ENCODE measurements around the gene SCD5.

Gene SCD5

GRCh38 chr4:82691431-82691830 is 107.2 kb downstream of the SCD5 start:
- DNase-seq (ENCODE audit: low spot score), result no peak

GRCh38 chr4:82688091-82688795 is 110.4 kb downstream of the SCD5 start:
- DNase-seq (ENCODE audit: low spot score), result no peak

- DNase-seq (ENCODE audit: low spot score), result no peak
These were observed 111.1 kb downstream of the SCD5 start for GRCh38 chr4:82687531-82687930.

GRCh38 chr4:82681754-82682153 is 116.8 kb downstream of the SCD5 start:
- no peak for DNase-seq (ENCODE audit: low spot score)

- DNase-seq (ENCODE audit: low spot score), result no peak
These were observed 117.8 kb downstream of the SCD5 start for GRCh38 chr4:82680834-82681233.

DNA sequence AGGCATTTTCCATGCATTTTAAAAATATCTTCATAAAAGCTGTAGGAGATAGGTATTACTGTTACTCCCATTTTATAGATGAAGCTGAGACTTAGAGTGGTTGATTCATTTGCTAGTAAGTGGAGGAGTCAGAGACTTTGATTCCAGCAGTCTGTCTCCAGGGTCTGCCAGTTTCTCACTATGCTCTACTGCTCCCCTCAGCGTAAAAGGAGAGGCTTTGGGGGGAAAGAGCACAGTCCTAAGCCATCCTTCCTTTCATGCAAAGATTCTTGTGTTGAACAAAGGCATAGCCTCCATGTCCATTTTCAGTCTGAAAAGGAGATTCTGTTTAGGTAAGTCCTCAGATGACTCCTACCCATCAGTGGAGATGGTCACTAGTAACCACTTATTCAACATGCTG is 119.1 kb downstream of the SCD5 start:
- no peak for DNase-seq (ENCODE audit: low spot score)

DNA sequence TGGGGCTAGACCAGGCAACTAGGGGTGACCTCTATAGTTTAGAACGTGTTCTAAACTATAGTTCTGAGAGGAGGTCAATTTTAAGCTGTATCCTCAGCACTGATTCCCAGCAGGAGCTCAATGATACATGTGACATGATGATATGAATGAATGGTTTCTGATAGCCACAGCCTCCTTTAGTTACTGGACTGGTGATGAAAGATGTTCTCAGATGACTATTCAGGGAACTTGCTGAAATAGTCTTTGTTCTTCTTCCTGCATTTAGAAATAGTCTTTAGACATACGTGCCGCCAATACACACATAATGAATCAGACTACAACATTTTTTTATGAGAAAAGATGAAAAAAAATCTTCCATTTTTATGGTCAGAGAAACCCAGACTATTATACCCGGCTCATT is 120.5 kb downstream of the SCD5 start:
- DNase-seq (ENCODE audit: low spot score), result no peak

DNA sequence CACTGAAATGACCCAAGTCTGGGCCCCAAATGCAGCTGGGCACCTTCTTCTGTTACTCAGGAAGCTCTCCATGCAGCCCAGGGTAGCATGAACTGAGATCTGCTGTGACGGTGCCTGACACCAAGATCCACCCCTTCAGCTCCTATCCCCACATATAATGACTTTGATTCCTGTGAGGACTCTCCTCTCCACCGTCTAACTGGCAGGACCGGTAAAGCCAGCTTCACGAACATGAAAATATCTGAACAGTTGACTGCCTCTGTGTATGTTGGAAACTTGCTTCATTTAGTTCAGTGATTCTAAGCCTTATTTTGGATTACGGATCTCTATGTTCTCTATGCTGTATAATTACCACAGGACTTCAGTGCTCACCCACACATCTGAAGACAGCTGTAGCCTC is 121.3 kb downstream of the SCD5 start:
- DNase-seq (ENCODE audit: low spot score), result no peak

DNA sequence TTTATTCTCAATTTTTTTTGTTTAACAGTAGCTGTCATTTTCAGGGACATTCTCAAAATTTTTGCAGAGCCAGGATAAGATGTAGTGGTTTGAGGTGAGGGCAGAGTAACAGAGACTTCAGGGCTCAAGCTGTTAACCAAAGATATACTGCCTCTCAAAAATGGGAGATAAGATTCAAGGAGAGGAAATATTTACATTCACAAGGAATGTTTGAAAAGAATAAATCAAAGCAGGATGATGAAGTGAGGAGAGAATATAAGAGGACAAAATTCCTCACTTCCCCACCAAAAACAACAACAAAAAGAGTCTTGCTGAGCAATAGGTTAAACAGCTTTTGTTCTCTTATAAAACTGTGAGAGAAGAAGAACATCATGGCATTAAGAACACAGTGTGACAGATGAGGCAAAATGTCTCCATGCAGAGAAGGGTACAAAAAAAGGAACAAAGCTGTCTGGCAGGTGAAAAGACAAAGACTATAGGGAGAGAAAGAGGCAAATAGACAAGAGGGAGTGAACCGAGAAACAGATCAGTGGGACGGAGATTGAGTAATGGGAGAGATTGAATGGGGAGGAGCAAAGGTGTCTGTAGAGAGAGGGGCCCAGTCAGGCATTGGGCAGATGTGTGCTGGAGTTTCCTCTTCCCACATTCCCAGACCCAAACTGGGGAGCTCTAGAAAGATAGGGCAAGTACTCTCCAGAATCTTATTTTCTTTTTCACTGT is 130.7 kb downstream of the SCD5 start:
- DNase-seq (ENCODE audit: low spot score), result no peak

GRCh38 chr4:82666970-82667665 is 131.5 kb downstream of the SCD5 start:
- DNase-seq (ENCODE audit: low spot score), result no peak

DNA sequence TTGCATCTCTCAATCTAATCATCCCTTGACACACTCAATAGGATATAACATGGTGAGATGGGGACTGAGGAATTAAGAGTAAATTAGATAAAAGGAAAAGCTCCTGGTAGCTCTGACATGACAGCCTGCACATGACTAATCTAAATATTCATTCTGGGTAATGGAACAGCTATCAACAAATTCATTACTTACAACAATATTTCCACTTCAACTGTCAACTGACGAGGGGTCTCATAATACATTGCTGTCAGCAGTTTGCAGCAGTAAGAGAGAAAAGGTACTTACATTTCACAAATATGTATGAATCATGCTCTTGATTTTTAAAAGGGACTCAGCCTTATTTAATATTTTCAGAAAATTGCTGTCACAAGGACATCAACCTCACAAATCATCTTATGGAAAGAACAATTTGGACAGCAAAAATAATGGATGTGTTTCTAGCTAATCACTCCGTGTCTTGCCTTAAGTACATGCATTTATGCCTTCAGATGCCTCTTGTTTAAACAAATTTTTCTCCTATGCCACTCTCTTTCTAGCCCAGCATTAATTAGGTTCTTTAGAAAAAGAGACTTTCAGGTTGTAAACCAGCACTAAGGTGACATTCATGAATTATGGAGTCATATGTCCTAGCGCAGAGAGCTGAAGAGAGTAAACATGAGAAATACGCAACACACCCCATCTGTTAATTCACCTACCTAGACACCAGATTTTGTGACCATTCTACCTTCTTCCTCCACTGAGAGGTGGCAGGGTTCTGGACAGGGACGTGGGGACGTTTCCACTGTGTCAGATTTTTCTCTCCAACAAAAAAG is 137.2 kb downstream of the SCD5 start:
- no peak for DNase-seq (ENCODE audit: low spot score)

DNA sequence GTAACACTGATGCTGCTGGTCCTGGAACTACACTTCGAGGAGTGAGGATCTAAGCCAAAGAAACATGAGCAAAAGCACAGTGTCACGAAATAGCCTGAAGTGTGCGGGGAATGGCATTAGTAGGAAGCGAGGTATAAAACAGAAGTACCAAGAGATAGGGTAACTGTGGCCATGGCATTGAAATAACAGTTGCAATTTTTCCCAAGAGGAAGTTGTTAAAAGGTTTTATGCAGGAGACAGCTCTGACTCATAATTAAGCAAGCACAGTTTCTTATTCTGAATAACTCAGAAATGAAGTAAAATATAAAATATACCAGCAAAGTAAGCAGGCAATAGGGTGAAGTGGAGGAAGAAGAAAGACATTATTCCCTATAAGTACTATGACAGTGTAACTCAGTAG is 146.5 kb downstream of the SCD5 start:
- peak; percentile 37 for DNase-seq (ENCODE audit: low spot score)

DNA sequence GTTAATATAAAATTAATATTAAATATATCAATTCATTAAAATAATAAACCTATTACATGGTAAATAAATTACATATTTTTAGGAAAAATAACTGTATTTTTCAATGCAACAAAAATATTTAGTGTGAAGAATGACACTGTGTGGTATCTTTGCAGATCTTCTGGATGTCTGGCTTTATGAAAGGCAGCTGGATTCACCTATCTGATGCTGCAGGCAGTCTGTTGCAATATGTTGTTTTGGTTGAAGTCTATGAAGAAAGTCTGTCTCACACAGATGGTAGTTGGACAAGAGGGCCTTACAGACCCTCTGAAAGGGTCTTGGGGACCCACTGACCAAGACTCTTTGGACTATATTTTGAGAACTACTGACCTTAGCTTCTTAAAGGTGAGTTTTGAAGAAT is 147.7 kb downstream of the SCD5 start:
- no peak for DNase-seq (ENCODE audit: low spot score)

DNA sequence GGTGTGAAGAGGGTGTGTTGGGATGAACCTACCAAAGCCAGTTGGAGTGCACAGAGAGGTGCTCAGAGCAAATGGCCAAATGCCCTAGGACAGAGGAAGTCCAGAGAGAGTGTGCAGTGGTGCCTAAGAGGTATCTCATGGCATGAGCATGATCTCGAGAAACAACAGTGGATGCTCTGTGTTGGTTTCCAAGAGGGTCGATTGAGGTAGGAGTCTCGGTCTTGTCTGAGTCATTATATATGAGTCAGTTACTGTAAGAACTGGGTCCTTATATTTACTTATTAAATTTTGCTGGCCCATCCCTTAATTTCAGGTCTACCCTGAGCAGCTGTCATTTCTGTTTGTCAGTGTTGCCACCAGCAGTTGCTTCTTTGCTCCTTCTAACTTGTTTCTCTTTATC is 150.2 kb downstream of the SCD5 start:
- DNase-seq (ENCODE audit: low spot score), result no peak

DNA sequence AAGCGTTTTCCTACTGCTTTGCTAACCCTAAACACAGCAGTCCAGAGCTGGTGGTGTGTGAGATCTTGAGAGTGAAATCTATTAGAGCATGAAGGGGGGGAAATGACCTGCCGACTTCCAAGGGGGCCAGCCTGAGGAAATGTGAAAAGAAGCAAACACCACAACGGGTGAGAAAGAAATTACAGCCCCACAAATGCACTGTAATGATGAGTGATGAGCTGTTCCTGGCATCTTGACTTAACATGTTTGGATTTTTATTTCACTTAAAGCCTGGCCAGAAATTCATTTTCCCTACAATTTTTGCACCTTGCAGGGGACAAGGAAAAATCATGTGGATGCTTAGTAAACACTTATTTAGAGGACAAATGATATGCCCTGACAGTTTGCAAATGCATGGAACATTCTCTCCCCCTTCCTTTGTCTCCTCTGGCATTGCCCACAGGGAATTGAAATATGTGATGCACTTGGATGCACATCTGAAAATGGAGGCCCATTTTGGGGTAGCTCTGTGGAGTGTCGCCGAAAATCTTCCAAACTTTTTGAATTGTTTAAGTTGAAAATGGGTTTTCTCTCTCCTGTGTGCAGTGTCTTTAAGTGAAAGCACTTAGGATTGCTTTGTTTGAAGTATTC is 152.5 kb downstream of the SCD5 start:
- no peak for DNase-seq (ENCODE audit: low spot score)

- DNase-seq (ENCODE audit: low spot score), result no peak
These were observed 153.9 kb downstream of the SCD5 start for GRCh38 chr4:82644734-82645126.

GRCh38 chr4:82643994-82644733 is 154.4 kb downstream of the SCD5 start:
- DNase-seq (ENCODE audit: low spot score), result peak; percentile 43

DNA sequence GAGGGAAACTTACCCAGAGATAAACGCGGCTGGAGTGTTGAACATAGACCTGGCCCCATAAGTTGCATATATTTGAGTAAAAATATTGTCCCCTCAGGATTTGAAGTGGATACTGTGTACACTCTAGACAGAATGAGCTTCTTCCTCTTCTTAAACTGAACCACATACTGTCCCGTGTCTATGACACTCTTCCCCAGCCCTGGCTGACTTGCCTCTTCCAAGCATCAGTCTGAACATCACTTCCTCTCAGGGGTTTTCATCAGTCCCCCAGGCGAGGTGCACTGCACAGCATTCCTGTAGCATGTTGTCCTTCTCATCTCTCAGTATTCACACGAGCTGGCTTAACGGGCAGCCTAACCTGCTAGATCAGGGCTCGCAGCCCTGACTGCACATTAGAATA is 156.3 kb downstream of the SCD5 start:
- DNase-seq (ENCODE audit: low spot score), result no peak

- DNase-seq (ENCODE audit: low spot score), result no peak
These were observed 158.1 kb downstream of the SCD5 start for GRCh38 chr4:82640540-82640939.

- DNase-seq (ENCODE audit: low spot score), result no peak
These were observed 158.6 kb downstream of the SCD5 start for GRCh38 chr4:82639971-82640370.

GRCh38 chr4:82638479-82638878 is 160.1 kb downstream of the SCD5 start:
- DNase-seq (ENCODE audit: low spot score), result no peak

All from GM03348 (cell line).